ENCODE results near the gene CDKL2. TPM values are rescaled to one million over a fixed set of nuclear protein-coding genes. Genes with fewer than 3 reads are reported as not detected.

CDKL2 gene
- total and polyA plus RNA-seq, 9 of the 15 experiments (the other 6 are each of a cell fraction or from before 2014, with no cell fraction given) = 0.01 to 0.16 TPM; not detected in 7

GRCh38 chr4:75593393-75593792 is 36.9 kb downstream of the CDKL2 start:
- Histone ChIP-seq H3K27ac (ENCODE audit: extremely low read depth, low read depth, low read length) (no peak overlapping the region), H3K36me3 (ENCODE audit: control insufficient read depth, insufficient read depth, low read length) (no peaks in the 10 kb centered on the region), H3K9me3 (replicated peaks; ENCODE audit: control insufficient read depth, insufficient read depth, low read depth, low read length) (no peaks in the 10 kb centered on the region), H2AFZ (ENCODE audit: low read depth, low read length) (no peak overlapping the region), H3K9me1 (ENCODE audit: control insufficient read depth, insufficient read depth, low read length) (no peaks in the 10 kb centered on the region), H3K9ac (ENCODE audit: insufficient read depth in 1 of 2, low read depth in 2 of 2, low read length in 2 of 2) (no peak overlapping the region), H3K27me3 (ENCODE audit: control insufficient read depth in 2 of 2, insufficient read depth in 2 of 2, low read length in 2 of 2) (no peaks in the 10 kb centered on the region), H4K20me1 (replicated peaks; ENCODE audit: control insufficient read depth, insufficient read depth, low read length) (no peaks in the 10 kb centered on the region), H3K4me1 (replicated peaks in 1 of 2; ENCODE audit: control insufficient read depth in 2 of 2, insufficient read depth in 2 of 2, low read length in 2 of 2) (no peaks in the 10 kb centered on the region; a peak in 1 of 5 replicates), H3K4me3 (no peak overlapping the region), H3K79me2 (ENCODE audit: control insufficient read depth, insufficient read depth, low read length) (no peaks in the 10 kb centered on the region), H3K4me2 (ENCODE audit: insufficient read depth, low read length) (no peak overlapping the region)
- FAIRE-seq (no peak), DNase-seq (ENCODE audit: extremely low read depth in 1 of 4, low spot score in 3 of 4) (no peak), ATAC-seq (no peak)
- intact Hi-C loops (cut with micrococcal nuclease) = no loop called here
- POLR2A ChIA-PET = no interaction called here
- TF ChIP-seq CEBPG (CRISPR knock-in tag; IDR thresholded peaks at IDR 0.05) (no peak), CEBPG (tag; conservative IDR thresholded peaks at IDR 0.05 in 1 of 2, IDR thresholded peaks at IDR 0.05 in 1 of 2) (0 out of 4 replicates have a peak, but pooled peaks of 1 of the 2 experiments have one; percentile 52), ZNF507 (tag; conservative IDR thresholded peaks at IDR 0.05) (no peak)
- BruUV-seq (replicated peaks) = no TSS peak
- WGBS (ENCODE audit: insufficient coverage, low coverage, missing lambda C conversion rate) = 0% methylated on average over 1 of the region's 1 CpG
- CTCF ChIA-PET (ENCODE audit: low intra/inter-chr PET ratio) = no interaction called here
- in situ Hi-C loops (cut with MboI) = no loop called here

GRCh38 chr4:75584067-75584466 is 46.3 kb downstream of the CDKL2 start:
- intact Hi-C loops (cut with micrococcal nuclease) (no loop called here), in situ Hi-C loops (cut with MboI) (no loop called here)
- Histone ChIP-seq H3K79me2 (ENCODE audit: control insufficient read depth, insufficient read depth, low read length) (no peaks in the 10 kb centered on the region), H3K4me1 (replicated peaks in 1 of 2; ENCODE audit: control insufficient read depth in 2 of 2, insufficient read depth in 2 of 2, low read length in 2 of 2) (no peaks in the 10 kb centered on the region), H3K4me3 (no peak overlapping the region), H2AFZ (ENCODE audit: low read depth, low read length) (no peak overlapping the region), H3K9ac (ENCODE audit: insufficient read depth in 1 of 2, low read depth in 2 of 2, low read length in 2 of 2) (no peak overlapping the region), H3K27ac (ENCODE audit: extremely low read depth, low read depth, low read length) (no peak overlapping the region), H3K27me3 (ENCODE audit: control insufficient read depth in 2 of 2, insufficient read depth in 2 of 2, low read length in 2 of 2) (no peaks in the 10 kb centered on the region; a peak in 1 of 5 replicates), H3K4me2 (ENCODE audit: insufficient read depth, low read length) (no peak overlapping the region), H3K9me3 (replicated peaks; ENCODE audit: control insufficient read depth, insufficient read depth, low read depth, low read length) (no peaks in the 10 kb centered on the region), H3K36me3 (ENCODE audit: control insufficient read depth, insufficient read depth, low read length) (no peaks in the 10 kb centered on the region), H4K20me1 (replicated peaks; ENCODE audit: control insufficient read depth, insufficient read depth, low read length) (no peaks in the 10 kb centered on the region), H3K9me1 (ENCODE audit: control insufficient read depth, insufficient read depth, low read length) (no peaks in the 10 kb centered on the region)
- ChIA-PET CTCF (ENCODE audit: low intra/inter-chr PET ratio) (no interaction called here), POLR2A (interaction anchor here (1.0 kb wide), 1 partner anchor 13 kb away, joined by 4 read pairs; no protein-coding TSS in a partner anchor)
- ATAC-seq = no peak
- BruUV-seq (replicated peaks) = no TSS peak
- DNase-seq (ENCODE audit: extremely low read depth in 1 of 4, low spot score in 3 of 4) = no peak
- no peak for FAIRE-seq
- WGBS (ENCODE audit: insufficient coverage, low coverage, missing lambda C conversion rate) = 3% methylated on average over 2 of the region's 2 CpGs
- TF ChIP-seq ARID1B (IDR thresholded peaks at IDR 0.05) (no peak), GTF2B (IDR thresholded peaks at IDR 0.05; ENCODE audit: extremely low read depth, insufficient read length) (no peak), ELF2 (CRISPR knock-in tag; IDR thresholded peaks at IDR 0.05) (no peak), CBX5 (IDR thresholded peaks at IDR 0.05; ENCODE audit: borderline replicate concordance, low read depth) (no peak), ZC3H11A (IDR thresholded peaks at IDR 0.05; ENCODE audit: low read depth, low read length) (no peak), POLR2H (tag; IDR thresholded peaks at IDR 0.05; ENCODE audit: low read depth) (no peak)

All from K562 (cell line).